ENCODE data around the gene AQP5. TPM values are rescaled to one million over a fixed set of nuclear protein-coding genes. Genes with fewer than 3 reads are reported as not detected.

The AQP5 gene
- total RNA-seq, 2 experiments from 2014 or later: not detected

DNA sequence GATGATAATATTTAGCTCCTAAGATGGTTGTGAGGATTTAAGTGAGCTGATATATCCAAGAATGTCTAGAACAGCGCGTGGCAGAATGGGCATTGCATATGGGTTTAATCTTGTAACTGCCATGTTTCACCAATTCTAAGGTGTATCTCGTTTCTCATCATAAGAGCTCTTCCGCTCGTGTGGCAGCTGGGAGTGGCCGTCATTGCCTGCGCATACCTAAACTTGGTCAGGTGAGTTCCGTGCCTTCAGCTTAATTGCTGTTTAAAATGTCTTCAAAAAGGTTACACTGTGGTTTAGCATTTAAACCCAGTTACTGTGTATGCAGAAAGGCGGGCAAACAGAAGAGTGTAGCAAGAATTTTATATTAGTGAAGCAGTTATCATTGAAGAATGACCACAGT lies 15.6 kb upstream of the AQP5 start:
- ChIA-PET CTCF (interaction anchor here (0.7 to 6.4 kb wide), 50 partner anchors 9 to 338 kb away, joined by 3 to 95 read pairs (median 4); partner anchors contain the start of genes BCDIN3D, COX14, LIMA1 and NCKAP5L), POLR2A (interaction anchor here (0.7 to 1.3 kb wide), 2 partner anchors 103 to 205 kb away, joined by 4 read pairs; partner anchors contain the start of genes BCDIN3D and TMBIM6)
- H3K27ac Mint-ChIP-seq: no peak overlapping the region
- intact Hi-C loops (cut with micrococcal nuclease): loop anchor here (5.0 kb wide), 2 partner anchors 44 to 79 kb away; partner anchors contain the start of gene FAIM2
- peaks cover 33% of the 10 kb centered on the region for H3K4me1 Mint-ChIP-seq (ENCODE audit: low read depth)
- no peaks in the 10 kb centered on the region for H3K36me3 Mint-ChIP-seq
- DNase-seq: no peak
- peaks cover 2% of the 10 kb centered on the region for H3K27me3 Mint-ChIP-seq
- H3K4me3 Mint-ChIP-seq: no peak overlapping the region
- no peaks in the 10 kb centered on the region for H3K9me3 Mint-ChIP-seq

DNA sequence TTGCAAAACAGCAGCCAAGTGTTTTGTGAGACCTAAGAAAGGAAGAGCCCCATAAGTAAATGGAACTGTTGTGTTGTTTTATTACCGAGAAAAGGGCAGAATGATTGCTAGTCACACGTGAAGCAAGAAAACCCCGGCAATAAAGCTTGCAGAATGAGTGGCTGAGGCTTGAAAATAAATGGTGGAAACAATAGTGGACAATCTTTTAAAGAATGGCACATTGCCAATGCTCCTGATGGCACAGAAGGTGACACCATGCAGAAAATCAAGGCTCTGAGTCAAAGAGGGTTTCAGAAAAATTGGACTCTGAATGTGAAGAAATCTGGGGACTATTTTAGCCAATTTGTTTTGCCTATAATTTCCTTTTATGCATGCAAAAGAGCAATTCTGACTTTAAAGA lies 15.2 kb upstream of the AQP5 start:
- peaks cover 33% of the 10 kb centered on the region for H3K4me1 Mint-ChIP-seq (ENCODE audit: low read depth)
- H3K27me3 Mint-ChIP-seq: peaks cover 4% of the 10 kb centered on the region

DNA sequence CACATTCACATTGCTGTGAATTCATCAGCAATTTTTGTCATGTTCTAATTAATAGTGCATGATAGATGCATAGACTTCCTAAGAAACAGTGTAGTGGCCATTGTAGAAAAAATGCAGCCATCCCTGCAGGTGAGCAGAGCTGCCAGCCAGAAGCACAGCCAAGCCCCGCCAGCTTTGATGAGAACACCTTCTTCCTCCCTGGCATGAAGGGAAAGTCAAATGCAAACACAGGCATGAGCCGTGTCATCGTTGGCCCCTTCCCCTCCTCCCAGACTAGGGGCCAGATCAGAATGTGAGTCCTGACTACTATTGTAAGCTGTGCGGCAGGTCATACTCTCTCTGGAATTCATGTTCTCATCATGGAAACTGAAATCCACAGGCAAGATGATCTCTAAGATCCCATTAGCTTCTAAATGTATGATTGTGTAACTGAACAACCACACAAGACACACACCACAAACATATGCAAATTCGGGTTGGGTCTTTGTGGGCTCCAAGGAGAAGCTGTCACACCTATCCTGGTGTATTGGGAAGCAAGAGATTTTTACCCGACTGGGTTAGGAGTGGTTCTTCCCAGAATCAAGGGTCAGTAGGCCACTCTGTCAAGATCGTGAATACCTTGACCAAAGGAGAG lies 14.0 kb upstream of the AQP5 start:
- ChIA-PET CTCF (interaction anchor here (0.6 to 6.4 kb wide), 5 partner anchors 9 to 206 kb away, joined by 3 to 95 read pairs (median 3); partner anchors contain the start of gene TMBIM6), POLR2A (no interaction called here)
- no peak for DNase-seq
- no peaks in the 10 kb centered on the region for H3K9me3 Mint-ChIP-seq
- H3K36me3 Mint-ChIP-seq: no peaks in the 10 kb centered on the region
- H3K4me1 Mint-ChIP-seq (ENCODE audit: low read depth): peaks cover 29% of the 10 kb centered on the region
- peaks cover 6% of the 10 kb centered on the region for H3K27me3 Mint-ChIP-seq
- no peak overlapping the region for H3K27ac Mint-ChIP-seq
- intact Hi-C loops (cut with micrococcal nuclease): loop anchor here (5.0 kb wide), 2 partner anchors 45 to 80 kb away; partner anchors contain the start of gene FAIM2
- H3K4me3 Mint-ChIP-seq: no peak overlapping the region

More for the DNA sequence above, 15.2 kb upstream of the AQP5 start:
- no peak for DNase-seq
- Mint-ChIP-seq H3K27ac (no peak overlapping the region), H3K9me3 (no peaks in the 10 kb centered on the region), H3K36me3 (no peaks in the 10 kb centered on the region), H3K4me3 (no peak overlapping the region)
- intact Hi-C loops (cut with micrococcal nuclease): loop anchor here (5.0 kb wide), 2 partner anchors 44 to 79 kb away; partner anchors contain the start of gene FAIM2
- CTCF ChIA-PET: interaction anchor here (0.8 to 6.4 kb wide), 28 partner anchors 9 to 238 kb away, joined by 3 to 95 read pairs (median 6); partner anchors contain the start of genes COX14, NCKAP5L and TMBIM6
- POLR2A ChIA-PET: no interaction called here

DNA sequence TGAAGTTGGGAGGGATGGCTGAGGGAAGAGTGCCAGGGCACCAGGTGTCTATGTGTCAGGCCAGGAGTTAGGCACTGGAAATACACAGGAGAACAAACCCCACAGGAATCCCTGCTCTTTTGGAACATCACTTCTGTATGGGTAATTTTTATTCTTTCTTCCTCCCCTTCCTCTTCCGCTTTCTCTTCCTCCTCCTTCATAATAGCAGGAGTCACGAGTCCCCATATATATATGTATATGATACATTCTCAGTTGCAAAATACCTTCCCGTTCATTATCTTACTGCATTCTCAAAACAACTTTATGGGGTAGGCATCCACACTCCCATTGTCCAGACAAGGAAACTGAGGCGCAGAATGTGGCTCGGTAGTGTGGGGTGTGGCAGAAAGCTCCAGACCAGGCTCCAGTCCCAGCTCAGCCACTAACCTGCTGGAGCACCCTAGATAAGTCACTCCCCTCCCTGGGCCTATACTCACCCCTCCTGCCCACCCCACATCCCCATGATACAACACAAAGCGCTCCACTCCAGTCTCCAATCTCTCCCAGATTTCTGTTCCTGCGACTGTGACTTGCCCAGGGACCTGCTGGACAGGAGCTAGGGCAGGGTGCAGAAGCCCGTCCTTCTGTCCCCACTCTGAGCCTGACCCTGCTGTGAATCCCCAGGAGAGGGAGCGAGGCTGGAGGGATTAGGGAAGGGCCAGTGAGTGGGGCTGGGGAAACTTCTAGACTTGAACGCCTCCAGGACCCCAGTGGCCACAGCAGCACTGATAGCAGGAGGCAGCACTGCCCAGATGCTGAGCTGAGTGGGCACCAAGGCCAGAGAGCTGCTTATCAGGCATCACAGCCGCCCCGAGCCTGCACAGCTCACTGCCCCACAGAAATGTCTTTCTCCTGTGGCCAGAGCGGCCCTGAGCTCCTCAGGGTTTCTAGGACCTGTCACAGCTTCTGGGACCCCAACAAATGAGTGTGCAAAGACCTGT lies 12.5 kb upstream of the AQP5 start:
- Mint-ChIP-seq H3K4me1 (ENCODE audit: low read depth) (peaks cover 20% of the 10 kb centered on the region), H3K27me3 (peaks cover 12% of the 10 kb centered on the region), H3K9me3 (no peaks in the 10 kb centered on the region), H3K27ac (no peak overlapping the region), H3K36me3 (no peaks in the 10 kb centered on the region), H3K4me3 (no peak overlapping the region)
- CTCF ChIA-PET: interaction anchor here (1.3 to 6.4 kb wide), 2 partner anchors 18 to 90 kb away, joined by 6 to 95 read pairs; no protein-coding TSS in a partner anchor
- POLR2A ChIA-PET: no interaction called here
- intact Hi-C loops (cut with micrococcal nuclease): loop anchor here (5.0 kb wide), 2 partner anchors 47 to 82 kb away; partner anchors contain the start of gene FAIM2
- DNase-seq: no peak

DNA sequence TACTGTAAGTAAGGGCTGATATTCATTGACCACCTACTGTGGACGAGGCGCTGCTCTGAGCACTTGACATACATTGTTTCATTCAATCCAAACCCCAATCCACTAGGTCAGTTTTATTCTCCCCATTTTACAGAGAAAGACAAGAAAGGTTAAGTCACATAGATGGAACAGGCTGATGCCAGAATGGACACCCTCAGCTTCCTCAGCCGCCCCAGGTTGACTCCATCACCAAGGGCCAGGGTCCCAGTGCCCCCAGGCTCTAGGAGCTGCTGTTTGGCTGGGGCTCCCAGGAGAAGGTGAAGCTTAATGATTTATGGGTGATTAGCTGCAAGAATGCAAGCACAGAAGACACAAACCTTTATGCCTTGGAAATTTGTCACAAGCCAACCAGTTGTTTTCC lies 11.8 kb upstream of the AQP5 start:
- Mint-ChIP-seq H3K4me1 (ENCODE audit: low read depth) (peaks cover 14% of the 10 kb centered on the region), H3K9me3 (no peaks in the 10 kb centered on the region), H3K27ac (no peak overlapping the region), H3K27me3 (peaks cover 19% of the 10 kb centered on the region), H3K4me3 (no peak overlapping the region), H3K36me3 (no peaks in the 10 kb centered on the region)
- no peak for DNase-seq
- CTCF ChIA-PET: interaction anchor here (1.3 to 6.4 kb wide), 2 partner anchors 17 to 90 kb away, joined by 6 to 95 read pairs; no protein-coding TSS in a partner anchor
- intact Hi-C loops (cut with micrococcal nuclease): loop anchor here (1.0 to 5.0 kb wide), 3 partner anchors 11 to 83 kb away; partner anchors contain the start of genes AQP5 and FAIM2
- POLR2A ChIA-PET: no interaction called here

DNA sequence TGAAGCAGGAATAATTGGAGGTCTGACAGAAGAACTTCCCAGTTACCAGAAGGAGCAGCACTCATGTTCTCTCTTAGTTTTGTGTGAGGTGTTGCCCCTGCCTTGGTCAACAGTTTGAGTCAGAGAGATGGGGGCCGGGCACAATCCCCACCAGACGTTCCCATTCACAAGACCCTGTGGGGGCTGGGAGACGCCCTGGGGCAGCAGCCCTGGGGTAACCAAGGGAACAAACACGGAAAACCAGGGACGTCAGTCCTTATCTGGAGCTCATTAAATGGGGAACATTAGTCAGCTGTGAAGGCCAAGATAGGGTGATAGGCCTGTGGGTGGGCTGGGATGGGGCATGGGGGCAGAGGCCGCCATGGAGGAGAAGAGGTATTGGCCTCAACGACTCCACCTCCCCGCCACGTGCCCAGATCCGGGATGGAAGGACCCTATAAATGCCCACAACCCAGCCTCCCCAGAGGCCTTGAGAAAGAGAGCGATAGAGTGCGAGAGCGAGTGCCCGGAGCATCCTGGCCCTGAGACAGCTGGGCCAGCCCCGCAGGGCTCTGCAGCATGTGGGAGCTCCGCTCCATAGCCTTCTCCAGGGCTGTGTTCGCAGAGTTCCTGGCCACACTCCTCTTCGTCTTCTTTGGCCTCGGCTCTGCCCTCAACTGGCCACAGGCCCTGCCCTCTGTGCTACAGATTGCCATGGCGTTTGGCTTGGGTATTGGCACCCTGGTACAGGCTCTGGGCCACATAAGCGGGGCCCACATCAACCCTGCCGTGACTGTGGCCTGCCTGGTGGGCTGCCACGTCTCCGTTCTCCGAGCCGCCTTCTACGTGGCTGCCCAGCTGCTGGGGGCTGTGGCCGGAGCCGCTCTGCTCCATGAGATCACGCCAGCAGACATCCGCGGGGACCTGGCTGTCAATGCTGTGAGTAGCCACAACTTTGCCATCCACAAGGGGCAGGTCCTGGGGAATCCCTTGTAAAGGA lies 11.1 kb upstream of the AQP5 start, which contains the start of gene AQP2:
TSS of gene AQP2 (plus strand) at position 465 of the 979 bp plus-strand sequence. CDS start at position 559, 94 bp downstream.
- CTCF ChIA-PET: interaction anchor here (1.3 to 6.4 kb wide), 2 partner anchors 16 to 89 kb away, joined by 6 to 95 read pairs; no protein-coding TSS in a partner anchor
- peaks cover 7% of the 10 kb centered on the region for H3K4me1 Mint-ChIP-seq (ENCODE audit: low read depth)
- peaks cover 21% of the 10 kb centered on the region for H3K27me3 Mint-ChIP-seq
- H3K4me3 Mint-ChIP-seq: no peak within 1 kb of the TSS
- H3K9me3 Mint-ChIP-seq: no peaks in the 10 kb centered on the region
- POLR2A ChIA-PET: no interaction called here
- DNase-seq: no peak
- H3K36me3 Mint-ChIP-seq: no peaks in the 10 kb centered on the region
- H3K27ac Mint-ChIP-seq: no peak within 1 kb of the TSS
- intact Hi-C loops (cut with micrococcal nuclease): loop anchor here (1.0 kb wide), 1 partner anchor 11 kb away; the partner anchor contains the start of gene AQP5

DNA sequence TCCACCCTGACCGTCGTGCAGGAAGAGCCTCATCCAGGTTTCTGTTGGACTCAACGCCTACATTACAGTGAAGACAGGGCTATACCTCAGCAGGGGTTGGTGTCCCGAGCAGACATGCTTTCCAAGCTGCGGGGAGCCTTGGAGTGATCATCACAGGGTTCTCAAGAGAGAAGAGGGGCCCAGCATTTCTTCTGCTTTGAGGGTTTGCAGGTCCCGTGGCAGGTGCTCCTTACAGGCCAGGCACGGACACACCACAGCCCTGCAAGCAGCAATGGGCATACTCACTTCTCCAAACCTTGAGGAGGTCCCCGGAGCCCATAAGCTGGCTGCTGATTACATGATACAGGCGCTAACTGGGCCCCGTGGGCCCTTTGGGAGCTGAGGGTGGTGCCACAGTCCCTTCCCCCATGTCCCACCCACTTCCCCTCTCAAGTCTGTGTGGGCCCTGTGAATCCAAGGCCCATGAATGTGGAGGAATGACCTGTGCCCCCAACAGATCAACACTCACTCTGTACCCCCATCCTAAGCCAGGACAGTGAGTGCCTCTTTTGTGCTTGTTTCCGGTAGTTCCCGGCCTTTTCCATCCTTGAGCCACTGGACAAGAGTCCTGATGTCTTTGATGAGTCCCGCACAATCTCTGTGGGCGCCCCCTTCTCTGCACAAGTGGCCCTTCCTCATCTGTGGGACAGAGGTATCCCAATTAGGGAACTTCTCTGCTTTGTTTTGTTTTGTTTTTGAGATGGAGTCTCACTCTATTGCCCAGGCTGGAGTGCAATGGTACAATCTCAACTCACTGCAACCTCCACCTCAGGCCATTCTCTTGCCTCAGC lies 10.0 kb upstream of the AQP5 start:
- no peaks in the 10 kb centered on the region for H3K4me1 Mint-ChIP-seq (ENCODE audit: low read depth)

DNA sequence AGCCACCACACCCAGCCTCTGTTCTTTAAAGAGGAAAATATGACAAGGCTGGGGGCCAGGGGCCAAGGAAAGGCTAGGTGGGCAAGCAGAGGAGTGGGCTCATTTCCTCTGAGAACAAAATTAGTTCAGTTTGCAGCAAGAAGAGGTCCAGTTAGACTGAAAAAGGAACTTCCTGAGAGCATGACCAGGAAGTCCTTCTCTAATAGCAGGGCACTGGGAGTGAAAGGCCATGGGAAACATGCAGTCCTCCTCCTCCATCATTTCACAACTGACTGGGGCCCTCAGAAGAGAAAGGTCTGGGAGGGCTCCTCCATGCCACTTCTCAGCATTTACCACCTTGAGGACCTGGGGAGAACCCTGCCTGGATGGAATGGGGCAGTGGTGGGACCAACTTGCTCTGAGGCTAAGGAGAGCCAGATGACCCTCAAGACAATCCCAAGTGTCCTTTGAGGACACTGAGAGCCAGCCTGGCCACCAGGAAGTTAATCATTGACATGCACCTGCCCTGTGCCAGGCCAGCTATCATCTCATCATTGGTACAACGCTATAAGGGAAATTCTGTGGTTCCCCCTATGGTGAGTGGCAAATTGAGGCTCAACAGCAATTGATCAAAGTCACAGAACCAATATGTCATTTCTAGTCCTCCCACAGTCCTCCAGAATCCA lies 9.1 kb upstream of the AQP5 start:
- Mint-ChIP-seq H3K9me3 (no peaks in the 10 kb centered on the region), H3K4me1 (ENCODE audit: low read depth) (no peaks in the 10 kb centered on the region), H3K27me3 (peaks cover 35% of the 10 kb centered on the region), H3K4me3 (no peak overlapping the region), H3K36me3 (no peaks in the 10 kb centered on the region), H3K27ac (no peak overlapping the region)
- intact Hi-C loops (cut with micrococcal nuclease): no loop called here
- DNase-seq: no peak
- ChIA-PET CTCF (no interaction called here), POLR2A (no interaction called here)

More for the DNA sequence above, 10.0 kb upstream of the AQP5 start:
- intact Hi-C loops (cut with micrococcal nuclease): no loop called here
- DNase-seq: no peak
- H3K4me3 Mint-ChIP-seq: no peak overlapping the region
- peaks cover 27% of the 10 kb centered on the region for H3K27me3 Mint-ChIP-seq
- H3K36me3 Mint-ChIP-seq: no peaks in the 10 kb centered on the region
- ChIA-PET CTCF (interaction anchor here (1.0 kb wide), 1 partner anchor 119 kb away, joined by 3 read pairs; no protein-coding TSS in a partner anchor), POLR2A (no interaction called here)
- H3K27ac Mint-ChIP-seq: no peak overlapping the region
- H3K9me3 Mint-ChIP-seq: no peaks in the 10 kb centered on the region

DNA sequence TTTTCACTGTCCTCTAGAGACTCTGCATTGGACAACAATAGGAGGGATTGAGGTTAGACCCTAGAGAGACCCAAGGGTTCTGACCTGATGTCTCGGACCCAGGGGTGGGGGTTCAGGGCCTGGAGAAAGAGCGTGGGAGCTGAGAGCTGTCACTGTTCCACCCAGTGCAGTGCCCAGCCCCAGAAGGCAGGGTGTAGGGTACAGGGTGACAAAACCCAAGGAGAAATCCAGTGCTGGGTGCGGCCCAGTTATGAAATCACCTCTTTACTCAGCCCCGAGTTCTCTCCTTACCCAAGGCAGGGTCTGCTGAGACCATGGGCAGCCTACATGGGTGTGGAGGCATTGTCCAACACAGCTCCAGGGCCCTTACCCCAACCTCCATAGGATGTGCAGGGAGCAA lies 8.5 kb upstream of the AQP5 start:
- Mint-ChIP-seq H3K4me1 (ENCODE audit: low read depth) (no peaks in the 10 kb centered on the region), H3K4me3 (no peak overlapping the region), H3K9me3 (no peaks in the 10 kb centered on the region)

More for the DNA sequence above, 8.5 kb upstream of the AQP5 start:
- CTCF ChIA-PET: interaction anchor here (7.4 kb wide), 1 partner anchor 7 kb away, joined by 46 read pairs; no protein-coding TSS in a partner anchor
- POLR2A ChIA-PET: no interaction called here
- intact Hi-C loops (cut with micrococcal nuclease): no loop called here
- DNase-seq: no peak
- Mint-ChIP-seq H3K27ac (no peak overlapping the region), H3K27me3 (peaks cover 39% of the 10 kb centered on the region), H3K36me3 (no peaks in the 10 kb centered on the region)

Measured in activated CD4-positive, alpha-beta memory T cell treated with anti-CD3 and anti-CD28 coated beads for 36 hours (primary cell).